ENCODE measurements around the gene MAGI1. TPM values are rescaled to one million over a fixed set of nuclear protein-coding genes. Genes with fewer than 3 reads are reported as not detected.

The MAGI1 gene
- total and polyA plus RNA-seq, 4 donors, result 5.0 to 69.2 (median 28.5) TPM

DNA sequence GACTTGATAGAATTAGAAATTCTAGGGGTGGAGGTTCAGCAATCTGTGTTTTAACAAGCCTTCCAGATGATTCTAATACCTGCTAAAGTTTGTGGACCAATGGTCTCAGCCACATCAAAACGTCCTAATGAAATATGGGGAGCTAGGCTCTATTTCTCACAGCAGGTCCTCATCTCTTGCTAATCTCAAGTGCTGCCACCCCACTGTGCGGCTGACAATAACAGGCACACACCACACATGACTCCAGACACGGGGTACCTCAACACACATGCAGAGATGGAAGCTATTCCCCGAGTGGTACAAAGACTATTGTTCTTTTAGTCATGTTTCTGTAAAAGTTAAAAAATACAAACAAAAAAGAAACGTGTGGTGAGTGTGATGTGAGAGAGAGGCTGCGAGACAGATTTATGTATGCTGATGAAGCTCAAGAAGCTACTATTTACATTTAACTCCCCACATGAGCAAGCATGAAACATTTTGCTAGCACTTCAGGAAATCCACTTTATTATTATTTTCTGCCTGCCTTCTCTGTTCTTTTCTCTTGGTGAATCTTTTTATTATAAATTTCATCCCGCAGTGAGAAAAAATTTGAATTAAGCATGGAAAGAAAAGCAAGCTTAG, 405.6 kb downstream of the MAGI1 start:
- Histone ChIP-seq H3K36me3 (ENCODE audit: control insufficient read depth in 1 of 2, insufficient read depth in 2 of 2, low read length in 1 of 2) (no peaks in the 10 kb centered on the region), H3K4me1 (ENCODE audit: control insufficient read depth in 1 of 2, insufficient read depth in 2 of 2, low read length in 2 of 2) (no peaks in the 10 kb centered on the region), H3K9me3 (ENCODE audit: control insufficient read depth, low read length) (no peaks in the 10 kb centered on the region), H3K4me3 (ENCODE audit: low read length in 2 of 2) (no peak overlapping the region), H3K27ac (ENCODE audit: low read depth in 1 of 2, low read length in 2 of 2) (no peak overlapping the region), H3K27me3 (ENCODE audit: control insufficient read depth in 1 of 2, insufficient read depth in 2 of 2, low read length in 1 of 2) (no peaks in the 10 kb centered on the region)
- ATAC-seq (ENCODE audit: low FRiP score) (no peak), DNase-seq (no peak)
- 82% methylated on average over 7 of the region's 7 CpGs for WGBS, 2 donors
- intact Hi-C loops (cut with DNase I), result no loop called here

DNA sequence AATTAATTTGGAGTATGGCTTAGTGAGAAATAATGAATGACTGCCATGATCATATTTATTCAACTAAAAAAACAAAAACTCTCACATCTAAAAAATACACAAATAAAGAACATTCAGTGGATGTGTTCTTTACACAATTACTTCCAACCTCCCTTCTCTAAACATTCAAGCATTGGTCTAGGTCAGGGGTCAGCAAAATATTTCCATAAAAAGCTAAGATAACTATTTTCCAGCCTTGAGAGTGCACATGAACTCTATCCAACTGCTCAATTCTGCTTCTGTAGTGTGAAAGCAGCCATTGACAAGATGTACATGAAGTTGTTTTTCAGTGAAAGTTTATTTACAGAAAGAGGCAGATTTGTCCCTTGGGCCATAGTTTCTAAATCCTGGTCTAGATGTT, 406.3 kb downstream of the MAGI1 start:
- no peaks in the 10 kb centered on the region for H3K4me1 ChIP-seq (ENCODE audit: control insufficient read depth in 1 of 2, insufficient read depth in 2 of 2, low read length in 2 of 2)
- no peak for DNase-seq
- intact Hi-C loops (cut with DNase I), result no loop called here

DNA sequence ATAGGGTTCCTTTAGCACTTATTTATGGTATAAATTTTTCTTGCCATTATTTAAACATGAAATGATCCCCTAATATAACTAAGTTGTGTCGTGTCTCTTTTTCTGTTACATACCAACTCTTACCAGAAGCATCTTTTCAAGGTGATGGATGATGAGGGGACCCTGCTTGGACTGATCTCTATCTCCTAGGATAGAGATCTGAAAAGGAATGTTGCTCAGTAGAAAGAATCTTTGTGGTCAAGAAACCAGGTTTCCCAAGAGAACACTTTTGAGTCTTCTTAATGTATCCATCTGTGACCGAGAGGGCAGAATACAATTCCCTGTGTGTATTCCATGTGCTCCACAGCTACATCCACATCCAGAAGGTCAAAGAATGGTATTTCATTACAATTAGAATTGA, 409.7 kb downstream of the MAGI1 start:
- Histone ChIP-seq H3K4me3 (ENCODE audit: low read length in 2 of 2) (no peak overlapping the region), H3K27ac (ENCODE audit: low read depth in 1 of 2, low read length in 2 of 2) (no peak overlapping the region), H3K36me3 (ENCODE audit: control insufficient read depth in 1 of 2, insufficient read depth in 2 of 2, low read length in 1 of 2) (no peaks in the 10 kb centered on the region), H3K9me3 (ENCODE audit: control insufficient read depth, low read length) (no peaks in the 10 kb centered on the region), H3K4me1 (ENCODE audit: control insufficient read depth in 1 of 2, insufficient read depth in 2 of 2, low read length in 2 of 2) (peaks cover 0 to 3% of the 10 kb centered on the region in 2 donors), H3K27me3 (ENCODE audit: control insufficient read depth in 1 of 2, insufficient read depth in 2 of 2, low read length in 1 of 2) (no peaks in the 10 kb centered on the region)
- WGBS, 2 donors, result 91 to 94% methylated on average over 2 of the region's 2 CpGs
- intact Hi-C loops (cut with DNase I), result no loop called here
- no peak for DNase-seq
- no peak for ATAC-seq (ENCODE audit: low FRiP score)

More for the DNA sequence above, 406.3 kb downstream of the MAGI1 start:
- Histone ChIP-seq H3K9me3 (ENCODE audit: control insufficient read depth, low read length) (no peaks in the 10 kb centered on the region), H3K4me3 (ENCODE audit: low read length in 2 of 2) (no peak overlapping the region), H3K27ac (ENCODE audit: low read depth in 1 of 2, low read length in 2 of 2) (no peak overlapping the region), H3K36me3 (ENCODE audit: control insufficient read depth in 1 of 2, insufficient read depth in 2 of 2, low read length in 1 of 2) (no peaks in the 10 kb centered on the region), H3K27me3 (ENCODE audit: control insufficient read depth in 1 of 2, insufficient read depth in 2 of 2, low read length in 1 of 2) (no peaks in the 10 kb centered on the region)
- ATAC-seq (ENCODE audit: low FRiP score), result no peak

DNA sequence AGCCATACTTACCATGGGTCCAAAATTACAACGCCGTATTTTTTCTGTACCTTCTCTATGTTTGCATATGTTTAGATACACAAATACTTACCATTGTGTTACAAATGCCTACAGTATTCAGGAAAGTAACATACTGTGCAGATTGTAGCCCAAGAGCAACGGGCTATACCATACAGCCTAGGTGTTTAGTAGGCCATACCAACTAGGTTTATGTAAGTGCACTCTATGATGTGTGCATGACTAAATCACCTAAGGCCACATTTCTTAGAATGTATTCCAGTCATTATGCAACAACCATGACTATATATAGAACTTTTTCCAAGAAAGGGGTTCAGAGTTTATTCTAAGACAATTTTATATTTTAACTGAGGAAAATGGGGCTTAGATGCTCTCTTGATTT, 411.7 kb downstream of the MAGI1 start:
- WGBS, 2 donors, result 97 to 99% methylated on average over 3 of the region's 3 CpGs

DNA sequence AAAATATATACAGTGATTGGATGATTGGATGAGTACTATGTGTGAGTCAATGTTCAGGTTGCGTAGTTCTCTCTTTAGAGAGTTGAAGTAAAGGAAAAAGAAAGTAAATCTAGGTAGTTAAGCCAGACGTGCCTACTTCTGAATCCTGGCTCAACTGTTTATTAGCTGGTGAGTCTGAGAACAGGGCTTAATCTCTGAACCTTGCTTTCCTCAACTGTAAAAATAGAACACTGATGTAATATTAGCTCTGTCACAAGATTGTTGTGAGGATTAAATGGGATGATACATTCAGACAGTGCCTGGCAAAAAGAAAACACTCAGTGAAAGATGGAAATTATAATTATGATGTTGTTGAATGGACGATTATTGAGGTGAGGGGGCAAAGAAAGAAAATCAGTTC, 413.4 kb downstream of the MAGI1 start:
- intact Hi-C loops (cut with DNase I), result no loop called here
- Histone ChIP-seq H3K9me3 (ENCODE audit: control insufficient read depth, low read length) (no peaks in the 10 kb centered on the region), H3K27ac (ENCODE audit: low read depth in 1 of 2, low read length in 2 of 2) (no peak overlapping the region), H3K36me3 (ENCODE audit: control insufficient read depth in 1 of 2, insufficient read depth in 2 of 2, low read length in 1 of 2) (no peaks in the 10 kb centered on the region), H3K27me3 (ENCODE audit: control insufficient read depth in 1 of 2, insufficient read depth in 2 of 2, low read length in 1 of 2) (no peaks in the 10 kb centered on the region), H3K4me3 (ENCODE audit: low read length in 2 of 2) (no peak overlapping the region), H3K4me1 (ENCODE audit: control insufficient read depth in 1 of 2, insufficient read depth in 2 of 2, low read length in 2 of 2) (peaks cover 2 to 3% of the 10 kb centered on the region in 2 donors)
- WGBS, 2 donors, result 36 to 46% methylated on average over 3 of the region's 3 CpGs
- no peak for DNase-seq
- no peak for ATAC-seq (ENCODE audit: low FRiP score)

More for the DNA sequence above, 411.7 kb downstream of the MAGI1 start:
- DNase-seq (no peak), ATAC-seq (ENCODE audit: low FRiP score) (no peak)
- H3K4me1 ChIP-seq (ENCODE audit: control insufficient read depth in 1 of 2, insufficient read depth in 2 of 2, low read length in 2 of 2), result peaks cover 2 to 3% of the 10 kb centered on the region in 2 donors
- no peaks in the 10 kb centered on the region for H3K9me3 ChIP-seq (ENCODE audit: control insufficient read depth, low read length)
- no peak overlapping the region for H3K4me3 ChIP-seq (ENCODE audit: low read length in 2 of 2)
- H3K36me3 ChIP-seq (ENCODE audit: control insufficient read depth in 1 of 2, insufficient read depth in 2 of 2, low read length in 1 of 2), result no peaks in the 10 kb centered on the region
- intact Hi-C loops (cut with DNase I), result no loop called here
- no peak overlapping the region for H3K27ac ChIP-seq (ENCODE audit: low read depth in 1 of 2, low read length in 2 of 2)
- H3K27me3 ChIP-seq (ENCODE audit: control insufficient read depth in 1 of 2, insufficient read depth in 2 of 2, low read length in 1 of 2), result no peaks in the 10 kb centered on the region

DNA sequence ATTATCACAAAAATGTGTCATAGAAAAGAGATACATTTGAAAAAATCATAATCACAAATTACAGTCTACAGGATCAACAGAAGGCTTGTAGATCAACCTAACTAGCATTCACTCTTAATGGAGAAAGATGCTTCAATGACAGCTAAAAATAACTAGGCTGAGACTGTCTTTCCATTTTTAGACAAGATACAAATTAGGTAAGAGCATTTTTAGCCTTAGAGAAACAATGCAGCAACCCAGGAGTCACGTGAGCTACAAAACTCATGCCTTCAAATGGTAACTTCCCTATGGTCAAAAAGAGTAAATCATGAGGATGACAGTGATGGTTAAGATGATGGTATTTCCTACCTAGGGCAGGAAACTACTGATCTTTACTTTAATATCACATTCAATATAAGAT, 415.4 kb downstream of the MAGI1 start:
- ATAC-seq (ENCODE audit: low FRiP score) (no peak), DNase-seq (no peak)
- H3K36me3 ChIP-seq (ENCODE audit: control insufficient read depth in 1 of 2, insufficient read depth in 2 of 2, low read length in 1 of 2), result no peaks in the 10 kb centered on the region
- H3K9me3 ChIP-seq (ENCODE audit: control insufficient read depth, low read length), result no peaks in the 10 kb centered on the region
- intact Hi-C loops (cut with DNase I), result no loop called here
- H3K27me3 ChIP-seq (ENCODE audit: control insufficient read depth in 1 of 2, insufficient read depth in 2 of 2, low read length in 1 of 2), result no peaks in the 10 kb centered on the region
- no peak overlapping the region for H3K27ac ChIP-seq (ENCODE audit: low read depth in 1 of 2, low read length in 2 of 2)
- no peak overlapping the region for H3K4me3 ChIP-seq (ENCODE audit: low read length in 2 of 2)
- WGBS, 2 donors, result 69 to 73% methylated on average over 1 of the region's 1 CpG
- peaks cover 3 to 4% of the 10 kb centered on the region in 2 donors for H3K4me1 ChIP-seq (ENCODE audit: control insufficient read depth in 1 of 2, insufficient read depth in 2 of 2, low read length in 2 of 2)

DNA sequence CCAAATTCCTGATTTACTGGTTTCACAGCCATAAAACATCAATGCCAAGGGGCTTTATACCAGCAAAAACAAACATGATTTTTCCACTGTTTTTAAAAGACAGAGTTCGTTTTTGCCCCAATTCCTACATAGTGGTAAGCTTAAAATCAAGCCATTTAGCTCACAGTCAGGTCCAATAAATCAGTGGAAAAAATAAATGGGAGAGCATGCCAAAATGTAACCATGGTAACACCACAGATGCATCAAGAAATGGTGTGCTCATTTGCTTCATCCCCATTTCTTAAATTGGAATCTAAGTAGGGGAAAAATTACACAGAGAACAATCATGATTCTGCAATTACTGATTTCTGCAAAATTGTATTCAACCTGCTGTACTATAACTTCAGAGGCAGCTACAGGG, 418.8 kb downstream of the MAGI1 start:
- WGBS, 2 donors, result 6 to 8% methylated on average over 1 of the region's 1 CpG

DNA sequence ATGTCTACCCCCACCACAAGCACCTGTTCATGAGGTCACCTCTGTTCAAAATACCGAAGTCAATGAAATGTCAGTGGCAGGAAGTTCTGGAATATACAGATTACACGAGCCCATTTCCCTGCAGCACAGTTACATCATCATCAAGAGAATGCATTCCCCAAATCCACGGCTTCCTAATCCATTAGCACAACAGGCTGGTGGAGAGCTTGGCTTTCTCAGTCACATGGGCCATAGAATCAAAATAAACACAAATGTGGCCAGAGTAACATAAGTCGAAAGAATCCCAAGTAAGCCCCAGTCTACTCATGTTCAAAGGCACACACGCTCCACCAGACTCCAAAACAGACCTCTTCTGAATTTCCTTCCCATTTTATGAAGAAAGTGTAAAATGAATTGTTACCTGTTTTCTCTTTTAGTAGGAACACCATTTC, 419.3 kb downstream of the MAGI1 start:
- no peaks in the 10 kb centered on the region for H3K9me3 ChIP-seq (ENCODE audit: control insufficient read depth, low read length)
- no peak overlapping the region for H3K27ac ChIP-seq (ENCODE audit: low read depth in 1 of 2, low read length in 2 of 2)
- no peak overlapping the region for H3K4me3 ChIP-seq (ENCODE audit: low read length in 2 of 2)
- peak; percentile 26 for ATAC-seq (ENCODE audit: low FRiP score)
- peaks cover 0 to 6% of the 10 kb centered on the region in 2 donors for H3K4me1 ChIP-seq (ENCODE audit: control insufficient read depth in 1 of 2, insufficient read depth in 2 of 2, low read length in 2 of 2)
- no peaks in the 10 kb centered on the region for H3K36me3 ChIP-seq (ENCODE audit: control insufficient read depth in 1 of 2, insufficient read depth in 2 of 2, low read length in 1 of 2)
- 1 to 8% methylated on average over 5 of the region's 5 CpGs for WGBS, 2 donors
- no peaks in the 10 kb centered on the region for H3K27me3 ChIP-seq (ENCODE audit: control insufficient read depth in 1 of 2, insufficient read depth in 2 of 2, low read length in 1 of 2)
- DNase-seq, result no peak
- intact Hi-C loops (cut with DNase I), result loop anchor here in 1 of 2 donors (5.0 kb wide), 1 partner anchor 113 kb away; no protein-coding TSS in a partner anchor

More for the DNA sequence above, 418.8 kb downstream of the MAGI1 start:
- intact Hi-C loops (cut with DNase I), result loop anchor here in 1 of 2 donors (5.0 kb wide), 1 partner anchor 112 kb away; no protein-coding TSS in a partner anchor
- Histone ChIP-seq H3K4me1 (ENCODE audit: control insufficient read depth in 1 of 2, insufficient read depth in 2 of 2, low read length in 2 of 2) (peaks cover 0 to 6% of the 10 kb centered on the region in 2 donors), H3K36me3 (ENCODE audit: control insufficient read depth in 1 of 2, insufficient read depth in 2 of 2, low read length in 1 of 2) (no peaks in the 10 kb centered on the region), H3K27me3 (ENCODE audit: control insufficient read depth in 1 of 2, insufficient read depth in 2 of 2, low read length in 1 of 2) (no peaks in the 10 kb centered on the region), H3K9me3 (ENCODE audit: control insufficient read depth, low read length) (no peaks in the 10 kb centered on the region), H3K4me3 (ENCODE audit: low read length in 2 of 2) (no peak overlapping the region), H3K27ac (ENCODE audit: low read depth in 1 of 2, low read length in 2 of 2) (no peak overlapping the region)
- DNase-seq, result no peak
- ATAC-seq (ENCODE audit: low FRiP score), result no peak

DNA sequence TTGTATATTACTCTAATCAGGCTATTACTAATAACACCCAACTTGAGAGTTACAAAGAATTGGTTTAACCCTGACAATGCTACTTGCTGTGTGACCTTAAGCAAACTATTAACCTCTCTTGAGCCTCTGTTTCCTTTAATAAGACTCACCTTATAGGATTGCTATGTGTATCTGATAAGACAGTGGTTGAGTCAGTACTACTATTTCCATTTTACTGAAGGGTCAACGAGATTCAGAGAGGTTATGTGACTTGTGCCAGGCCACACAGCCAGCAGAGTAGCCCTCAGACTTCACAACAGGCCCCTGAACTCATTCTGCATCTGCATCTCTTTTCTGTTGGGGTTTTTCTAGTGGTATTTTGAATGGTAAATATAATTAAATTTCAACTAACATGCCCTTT, 420.1 kb downstream of the MAGI1 start:
- H3K4me3 ChIP-seq (ENCODE audit: low read length in 2 of 2), result no peak overlapping the region
- intact Hi-C loops (cut with DNase I), result loop anchor here in 1 of 2 donors (5.0 kb wide), 1 partner anchor 114 kb away; no protein-coding TSS in a partner anchor
- peaks cover 0 to 6% of the 10 kb centered on the region in 2 donors for H3K4me1 ChIP-seq (ENCODE audit: control insufficient read depth in 1 of 2, insufficient read depth in 2 of 2, low read length in 2 of 2)
- no peaks in the 10 kb centered on the region for H3K36me3 ChIP-seq (ENCODE audit: control insufficient read depth in 1 of 2, insufficient read depth in 2 of 2, low read length in 1 of 2)
- no peaks in the 10 kb centered on the region for H3K27me3 ChIP-seq (ENCODE audit: control insufficient read depth in 1 of 2, insufficient read depth in 2 of 2, low read length in 1 of 2)
- 51 to 56% methylated on average over 1 of the region's 1 CpG for WGBS, 2 donors
- no peaks in the 10 kb centered on the region for H3K9me3 ChIP-seq (ENCODE audit: control insufficient read depth, low read length)
- no peak for ATAC-seq (ENCODE audit: low FRiP score)
- DNase-seq, result no peak
- no peak overlapping the region for H3K27ac ChIP-seq (ENCODE audit: low read depth in 1 of 2, low read length in 2 of 2)
